HUES6 (cell line): Measurements from ENCODE around the gene UBE2QL1.

Experiments used
- H3K27ac ChIP-seq: 2 replicates; pipeline ENCODE4 v1.7.0; 2013; ENCODE audit warnings: low read depth, mild to moderate bottlenecking, low read length, inconsistent platforms
- H3K27me3 ChIP-seq: 2 replicates; pipeline ENCODE4 v1.6.1; 2013; ENCODE audit warnings: low read length; ENCODE audit not compliant: control insufficient read depth, insufficient read depth
- H3K36me3 ChIP-seq: 2 replicates; pipeline ENCODE4 v1.6.1; 2013; ENCODE audit warnings: low read length; ENCODE audit not compliant: control insufficient read depth, insufficient read depth
- H3K4me1 ChIP-seq: 2 replicates; pipeline ENCODE4 v1.6.1; 2013; ENCODE audit warnings: low read length; ENCODE audit not compliant: control insufficient read depth, insufficient read depth
- H3K4me3 ChIP-seq: 2 replicates; pipeline ENCODE4 v1.5.1; 2013; ENCODE audit warnings: low read depth, low read length
- H3K9ac ChIP-seq: one replicate; pipeline ENCODE4 v1.6.1; 2013; ENCODE audit warnings: mild to moderate bottlenecking, low read length
- H3K9me3 ChIP-seq: 2 replicates; pipeline ENCODE4 v1.6.1; 2013; ENCODE audit warnings: low read depth, low read length; ENCODE audit not compliant: control insufficient read depth, insufficient read depth

UBE2QL1 gene

DNA sequence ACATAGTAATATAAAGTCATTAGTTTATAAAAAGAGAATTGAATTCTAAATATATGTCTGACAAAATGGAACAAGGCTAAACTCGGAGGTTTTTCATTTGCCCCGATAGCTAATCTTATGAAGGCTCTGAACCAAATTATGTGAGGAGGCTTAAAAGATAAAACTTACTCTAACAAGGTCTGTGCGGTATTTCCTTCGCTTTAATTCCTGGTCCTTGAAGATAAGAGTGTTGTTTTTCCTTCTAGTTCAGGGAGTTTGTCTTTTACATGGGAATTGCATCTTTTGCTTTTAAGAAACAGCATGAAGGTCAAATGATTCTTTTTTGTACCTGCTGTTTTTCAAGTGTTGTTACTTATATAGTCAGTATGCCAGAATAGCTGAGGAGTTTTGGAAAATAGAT lies 68.2 kb downstream of the UBE2QL1 start:
- Histone ChIP-seq H3K9me3 (no peaks in the 10 kb centered on the region), H3K4me3 (no peak overlapping the region), H3K4me1 (no peaks in the 10 kb centered on the region), H3K27me3 (no peaks in the 10 kb centered on the region; the same call in 1 of the 2 replicates), H3K36me3 (no peaks in the 10 kb centered on the region), H3K9ac (no peak overlapping the region), H3K27ac (no peak overlapping the region)

DNA sequence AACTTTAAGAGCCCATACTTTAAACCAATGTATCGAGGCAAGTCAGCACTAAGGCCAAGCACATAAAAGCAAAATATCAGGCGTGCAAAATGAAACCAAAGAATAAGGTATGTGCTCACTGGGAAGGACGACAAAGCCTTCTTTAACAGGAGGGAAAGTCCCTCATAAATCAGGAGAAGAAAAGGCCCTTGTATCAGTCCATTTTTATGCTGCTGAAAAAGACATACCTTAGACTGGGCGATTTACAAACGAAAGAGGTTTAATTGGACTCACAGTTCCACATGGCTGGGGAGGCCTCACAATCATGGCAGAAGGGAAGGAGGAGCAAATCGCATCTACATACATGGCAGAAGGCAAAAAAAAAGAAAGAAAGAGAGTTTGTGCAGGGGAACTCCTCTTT lies 68.9 kb downstream of the UBE2QL1 start:
- Histone ChIP-seq H3K9me3 (no peaks in the 10 kb centered on the region), H3K9ac (no peak overlapping the region), H3K4me3 (no peak overlapping the region), H3K4me1 (no peaks in the 10 kb centered on the region), H3K27me3 (no peaks in the 10 kb centered on the region; the same call in 1 of the 2 replicates), H3K27ac (no peak overlapping the region), H3K36me3 (no peaks in the 10 kb centered on the region)

DNA sequence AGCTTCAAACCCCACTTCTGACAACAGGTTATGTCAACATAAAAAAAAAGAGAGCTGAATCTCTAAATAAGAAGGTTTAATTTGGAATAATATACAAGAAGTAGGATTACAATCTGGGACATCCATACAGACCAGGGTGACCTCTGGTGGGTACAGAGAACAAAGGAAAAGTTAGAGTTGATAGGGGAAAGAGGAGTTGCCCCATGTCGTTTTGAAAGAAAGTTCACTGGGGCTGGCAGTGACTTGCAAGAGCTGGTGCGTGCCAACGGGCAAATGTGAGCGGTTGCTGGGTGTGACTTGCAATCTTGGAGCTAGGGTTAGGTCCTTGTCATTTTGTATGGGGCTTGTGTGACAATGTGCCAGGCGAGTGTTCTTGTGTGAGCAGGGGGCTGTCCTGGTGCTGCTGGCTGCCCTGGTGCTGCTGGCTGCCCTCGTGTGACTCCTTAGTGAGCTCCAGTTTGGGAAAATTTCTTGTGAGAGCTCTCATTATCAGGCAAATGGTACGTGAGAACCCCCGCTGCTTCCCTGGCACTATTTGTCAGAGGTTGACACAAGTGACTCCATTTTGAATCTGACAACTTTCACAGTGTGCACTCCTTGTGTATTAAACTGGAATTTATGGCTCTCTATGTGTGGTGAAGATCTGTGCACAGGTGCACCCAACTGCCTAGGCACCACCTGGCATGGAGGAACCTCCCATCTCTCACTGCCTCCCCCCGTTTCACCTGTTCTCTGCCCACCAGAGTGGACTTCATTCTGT lies 69.8 kb downstream of the UBE2QL1 start:
- Histone ChIP-seq H3K4me1 (no peaks in the 10 kb centered on the region), H3K9ac (no peak overlapping the region), H3K36me3 (no peaks in the 10 kb centered on the region), H3K4me3 (no peak overlapping the region), H3K27ac (no peak overlapping the region), H3K27me3 (no peaks in the 10 kb centered on the region; the same call in 1 of the 2 replicates), H3K9me3 (no peaks in the 10 kb centered on the region)

GRCh38 chr5:6520201-6520600 lies 71.5 kb downstream of the UBE2QL1 start:
- Histone ChIP-seq H3K27ac (no peak overlapping the region), H3K9me3 (no peaks in the 10 kb centered on the region), H3K4me1 (no peaks in the 10 kb centered on the region), H3K36me3 (no peaks in the 10 kb centered on the region), H3K9ac (no peak overlapping the region), H3K27me3 (no peaks in the 10 kb centered on the region; the same call in 1 of the 2 replicates), H3K4me3 (no peak overlapping the region)

DNA sequence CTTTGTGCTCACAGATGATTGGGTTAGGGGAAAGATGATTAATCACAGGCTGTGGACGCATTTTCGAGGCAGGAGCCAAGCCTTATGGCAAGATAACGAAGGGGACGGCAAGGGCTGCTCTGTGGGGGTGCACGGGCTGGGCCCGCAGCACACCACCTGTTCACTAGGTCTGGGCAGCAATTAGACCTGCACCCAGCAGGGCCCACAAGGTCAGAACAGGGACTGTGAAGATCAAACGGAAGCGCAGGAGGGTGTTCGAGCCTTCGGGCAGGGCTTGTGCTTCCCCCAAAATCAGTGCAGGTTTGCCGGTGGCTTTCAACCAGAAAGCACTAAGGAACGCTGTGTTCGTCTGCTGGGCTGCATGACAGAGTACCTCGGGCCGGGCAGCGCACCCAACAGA lies 73.7 kb downstream of the UBE2QL1 start:
- Histone ChIP-seq H3K27ac (no peak overlapping the region), H3K36me3 (no peaks in the 10 kb centered on the region), H3K9ac (no peak overlapping the region), H3K4me1 (no peaks in the 10 kb centered on the region), H3K4me3 (no peak overlapping the region), H3K27me3 (no peaks in the 10 kb centered on the region; the same call in 1 of the 2 replicates), H3K9me3 (no peaks in the 10 kb centered on the region)

DNA sequence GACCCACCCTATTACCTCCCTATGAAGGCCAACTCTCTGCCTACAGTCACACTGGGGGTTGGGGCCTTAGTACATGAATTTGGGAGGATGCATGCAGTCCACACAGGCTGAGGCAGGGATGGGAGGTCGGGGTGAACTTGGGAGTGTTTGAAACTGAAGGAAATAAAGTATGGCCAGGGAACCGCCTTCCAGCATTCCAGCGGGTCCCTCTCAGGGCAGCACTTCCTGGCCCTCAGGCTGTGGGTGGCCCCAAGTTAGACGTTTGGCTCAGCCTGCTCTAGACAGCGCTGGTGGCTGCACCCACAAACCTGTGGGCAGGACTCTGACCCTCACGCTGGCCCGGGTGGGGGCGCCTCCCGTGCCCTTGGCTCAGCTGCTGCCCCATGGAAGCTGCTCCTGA lies 74.3 kb downstream of the UBE2QL1 start:
- H3K36me3 ChIP-seq: no peaks in the 10 kb centered on the region
- no peaks in the 10 kb centered on the region for H3K9me3 ChIP-seq
- no peak overlapping the region for H3K4me3 ChIP-seq
- no peaks in the 10 kb centered on the region; the same call in 1 of the 2 replicates for H3K27me3 ChIP-seq
- no peaks in the 10 kb centered on the region for H3K4me1 ChIP-seq
- H3K27ac ChIP-seq: no peak overlapping the region
- H3K9ac ChIP-seq: no peak overlapping the region

DNA sequence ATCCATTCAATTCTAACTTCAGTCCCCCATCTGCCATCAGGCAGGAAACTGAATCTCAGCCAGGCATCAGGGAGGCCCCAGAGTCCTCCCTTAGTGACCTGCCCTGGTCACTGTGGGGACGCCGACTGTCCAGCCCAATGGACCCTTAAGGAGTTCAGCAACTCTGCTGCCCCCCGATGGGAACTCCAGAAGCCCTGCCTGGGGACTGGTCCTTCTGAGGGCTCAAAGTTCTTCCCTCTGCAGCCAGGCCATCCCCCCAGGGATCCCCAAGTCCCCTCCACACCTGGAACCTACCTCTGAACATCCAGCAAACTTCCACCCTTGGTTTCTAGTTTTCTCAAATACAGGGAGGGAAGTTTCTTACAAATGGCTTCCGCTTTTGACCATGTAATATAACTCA lies 76.8 kb downstream of the UBE2QL1 start:
- no peak overlapping the region for H3K4me3 ChIP-seq
- no peaks in the 10 kb centered on the region for H3K4me1 ChIP-seq
- H3K9me3 ChIP-seq: 0 out of 2 replicates have a peak, but pooled peaks cover 2% of the 10 kb centered on the region
- no peak overlapping the region for H3K9ac ChIP-seq
- H3K27ac ChIP-seq: no peak overlapping the region
- H3K27me3 ChIP-seq: peaks cover 2% of the 10 kb centered on the region; the same call in 1 of the 2 replicates
- no peaks in the 10 kb centered on the region for H3K36me3 ChIP-seq

GRCh38 chr5:6525910-6526309 lies 77.3 kb downstream of the UBE2QL1 start:
- H3K9me3 ChIP-seq: 0 out of 2 replicates have a peak, but pooled peaks cover 2% of the 10 kb centered on the region
- no peak overlapping the region for H3K9ac ChIP-seq
- H3K27ac ChIP-seq: no peak overlapping the region
- no peaks in the 10 kb centered on the region for H3K4me1 ChIP-seq
- H3K27me3 ChIP-seq: peaks cover 2% of the 10 kb centered on the region; the same call in 1 of the 2 replicates
- H3K36me3 ChIP-seq: no peaks in the 10 kb centered on the region
- H3K4me3 ChIP-seq: no peak overlapping the region

- no peak overlapping the region for H3K27ac ChIP-seq
- H3K9ac ChIP-seq: no peak overlapping the region
- H3K4me1 ChIP-seq: no peaks in the 10 kb centered on the region
- no peak overlapping the region for H3K4me3 ChIP-seq
- H3K36me3 ChIP-seq: no peaks in the 10 kb centered on the region
- peaks cover 2% of the 10 kb centered on the region; the same call in 1 of the 2 replicates for H3K27me3 ChIP-seq
- 0 out of 2 replicates have a peak, but pooled peaks cover 2% of the 10 kb centered on the region for H3K9me3 ChIP-seq
Observed at GRCh38 chr5:6527749-6528455, 79.2 kb downstream of the UBE2QL1 start.

DNA sequence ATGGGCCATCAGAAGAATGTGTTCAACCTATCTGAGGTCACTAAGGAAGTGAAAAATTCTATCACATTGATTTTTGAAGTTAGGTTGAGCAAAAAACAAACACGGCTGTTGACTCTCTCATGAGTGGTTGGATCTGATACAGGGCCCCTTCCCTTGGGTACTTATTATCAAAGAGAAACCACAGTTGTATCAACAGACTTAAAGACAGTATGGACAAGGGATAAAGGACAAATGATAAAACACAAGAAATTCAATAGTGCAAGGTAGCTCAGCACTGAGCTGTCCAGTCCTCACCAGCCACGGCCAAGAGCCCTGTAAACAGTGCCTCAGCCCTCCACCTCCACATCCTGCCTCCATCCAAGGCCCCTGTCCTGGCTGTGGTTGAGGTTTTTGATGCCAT lies 86.9 kb downstream of the UBE2QL1 start:
- H3K9ac ChIP-seq: no peak overlapping the region
- H3K4me3 ChIP-seq: no peak overlapping the region
- no peak overlapping the region for H3K27ac ChIP-seq
- H3K36me3 ChIP-seq: no peaks in the 10 kb centered on the region
- H3K27me3 ChIP-seq: peaks cover under 1% of the 10 kb centered on the region; the same call in 1 of the 2 replicates
- no peaks in the 10 kb centered on the region for H3K9me3 ChIP-seq
- no peaks in the 10 kb centered on the region for H3K4me1 ChIP-seq

DNA sequence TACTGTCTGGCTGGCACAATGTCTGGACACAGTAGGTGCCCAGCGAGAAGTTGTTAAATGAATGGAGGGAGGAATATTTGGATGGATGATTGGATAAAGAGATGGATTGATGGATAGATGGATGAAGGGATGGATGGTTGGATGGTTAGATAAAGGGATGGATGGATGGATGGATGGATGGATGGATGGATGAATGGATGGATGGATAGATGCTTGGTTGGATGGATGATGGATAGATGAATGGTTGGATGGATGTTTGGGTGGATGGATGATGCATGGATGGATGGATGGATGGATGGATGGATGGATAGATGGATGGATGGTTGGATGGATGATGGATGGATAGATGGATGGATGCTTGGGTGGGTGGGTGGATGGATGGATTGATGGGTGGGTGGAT lies 90.4 kb downstream of the UBE2QL1 start:
- Histone ChIP-seq H3K4me1 (no peaks in the 10 kb centered on the region), H3K9me3 (no peaks in the 10 kb centered on the region), H3K36me3 (no peaks in the 10 kb centered on the region), H3K27me3 (peaks cover 6% of the 10 kb centered on the region; the same call in 1 of the 2 replicates), H3K9ac (no peak overlapping the region), H3K4me3 (no peak overlapping the region), H3K27ac (no peak overlapping the region)
